K562 (cell line): ENCODE data around the gene FGF5. TPM values are rescaled to one million over a fixed set of nuclear protein-coding genes. Genes with fewer than 3 reads are reported as not detected.

Source experiments
- ATAC-seq: fragments of 200-7000 bp; cut with Tn5 transposase; 3 replicates; pipeline ENCODE4 v1.9.1; 2020; ENCODE audit warnings: moderate library complexity
- BruUV-seq: library from RNA; stranded (reverse); fragments of 400-500 nt; replicated peaks from 2 replicates; lab custom pipeline; 2021; lab: Mats Ljungman, UMichigan
- CTCF ChIA-PET: fragments of 300-600 bp; formaldehyde crosslinking; extraction: SDS; loops from one replicate; lab custom pipeline; 2021; ENCODE audit warnings: low intra/inter-chr PET ratio; lab: Yijun Ruan, JAX
- POLR2A ChIA-PET: fragments of 300-600, 350-650 bp; sonication (Branson Sonifier 250); formaldehyde crosslinking; extraction: SDS; loops from one replicate; lab custom pipeline; 2021; ENCODE audit warnings: antibody characterized with exemption, inconsistent platforms; lab: Yijun Ruan, JAX
- DNase-seq, 4 experiments: peaks; one replicate each; pipeline versions ENCODE4 v3.0.0 to v3.0.0-alpha.2; 2011 to 2018; ENCODE audit warnings: low spot score in 3 of 4, mixed read lengths in 3 of 4; ENCODE audit errors: extremely low read depth in 1 of 4
- FAIRE-seq: peaks from 2 replicates; lab custom pipeline; 2011; peaks lifted over from hg19 to GRCh38; lab: Jason Lieb, UNC
- H2AFZ ChIP-seq: 2 replicates; pipeline ENCODE4 v1.6.0; 2011; ENCODE audit warnings: low read depth, low read length, control low read depth, inconsistent platforms
- H3K27ac ChIP-seq: fragments of 200-600 bp; 3 replicates; pipeline ENCODE4 v1.8.0; 2011; ENCODE audit warnings: low read depth, mild to moderate bottlenecking, control low read depth, inconsistent platforms, low read length, moderate library complexity, mixed read lengths; ENCODE audit errors: extremely low read depth
- H3K27me3 ChIP-seq, 2 experiments: fragments of 300-600 bp in 1 of 2; 2 replicates in 1 of 2; 3 replicates in 1 of 2; pipeline versions ENCODE4 v1.6.0 to v1.8.0; 2011; ENCODE audit warnings: inconsistent platforms in 2 of 2, low read length in 2 of 2, mild to moderate bottlenecking in 1 of 2, mixed read lengths in 1 of 2, moderate library complexity in 1 of 2; ENCODE audit not compliant: control insufficient read depth in 2 of 2, insufficient read depth in 2 of 2
- H3K36me3 ChIP-seq: fragments of 300-600 bp; 3 replicates; pipeline ENCODE4 v1.8.0; 2011; ENCODE audit warnings: mild to moderate bottlenecking, low read length, inconsistent platforms; ENCODE audit not compliant: control insufficient read depth, insufficient read depth
- H3K4me1 ChIP-seq, 2 experiments: fragments of 200-600 bp in 1 of 2; replicated peaks in 1 of 2; 2 replicates in 1 of 2; 3 replicates in 1 of 2; pipeline versions ENCODE4 v1.5.1 to v1.8.0; 2011; ENCODE audit warnings: inconsistent platforms in 2 of 2, low read length in 2 of 2, mild to moderate bottlenecking in 1 of 2, mixed read lengths in 1 of 2, moderate library complexity in 1 of 2; ENCODE audit not compliant: control insufficient read depth in 2 of 2, insufficient read depth in 2 of 2
- H3K4me2 ChIP-seq: 2 replicates; pipeline ENCODE4 v1.6.1; 2011; ENCODE audit warnings: low read length, control low read depth, inconsistent platforms, mixed read lengths; ENCODE audit not compliant: insufficient read depth
- H3K4me3 ChIP-seq: fragments of 200-600 bp; sonication (generic), shearing (Covaris generic); 2 replicates; pipeline ENCODE4 v1.5.1; 2016; ENCODE audit warnings: control low read depth, inconsistent platforms
- H3K79me2 ChIP-seq: fragments of 200-600 bp; 3 replicates; pipeline ENCODE4 v1.8.0; 2011; ENCODE audit warnings: low read length, inconsistent platforms; ENCODE audit not compliant: control insufficient read depth, insufficient read depth
- H3K9ac ChIP-seq, 2 experiments: 2 replicates each; pipeline versions ENCODE4 v1.6.0 to v1.6.1; 2011; ENCODE audit warnings: low read depth in 2 of 2, low read length in 2 of 2, control low read depth in 1 of 2, inconsistent platforms in 1 of 2, mild to moderate bottlenecking in 1 of 2, mixed read lengths in 1 of 2; ENCODE audit not compliant: insufficient read depth in 1 of 2
- H3K9me1 ChIP-seq: one replicate; pipeline ENCODE4 v1.6.0; 2011; ENCODE audit warnings: inconsistent platforms, mild to moderate bottlenecking, low read length, moderate library complexity; ENCODE audit not compliant: control insufficient read depth, insufficient read depth
- H3K9me3 ChIP-seq: replicated peaks from 2 replicates; pipeline ENCODE4 v1.5.1; 2011; ENCODE audit warnings: low read depth, low read length, inconsistent platforms; ENCODE audit not compliant: control insufficient read depth, insufficient read depth
- H4K20me1 ChIP-seq: replicated peaks from 2 replicates; pipeline ENCODE4 v1.6.1; 2011; ENCODE audit warnings: low read length, inconsistent platforms, mixed read lengths; ENCODE audit not compliant: control insufficient read depth, insufficient read depth
- ARID2 ChIP-seq: fragments of 450-650 bp; IDR thresholded peaks from 2 replicates; pipeline ENCODE4 v1.6.1; 2017; ENCODE audit warnings: antibody characterized with exemption, mild to moderate bottlenecking
- CTCFL ChIP-seq: IDR thresholded peaks from 2 replicates; pipeline ENCODE4 v1.6.1; 2011; ENCODE audit warnings: borderline replicate concordance, low read depth, mild to moderate bottlenecking, moderate library complexity, low read length; ENCODE audit not compliant: insufficient read depth, poor library complexity, severe bottlenecking
- GTF2F1 ChIP-seq: IDR thresholded peaks from 2 replicates; pipeline ENCODE4 v1.6.1; 2011; ENCODE audit warnings: low read depth, low read length, improper control_type of control experiment
- NFRKB ChIP-seq: fragments of 450-650 bp; IDR thresholded peaks from 2 replicates; pipeline ENCODE4 v1.6.1; 2016; ENCODE audit warnings: low read depth
- NR1H2 ChIP-seq: sonication (generic); formaldehyde crosslinking; IDR thresholded peaks from 2 replicates; pipeline ENCODE4 v1.4.0; 2020; ENCODE audit warnings: mild to moderate bottlenecking, missing genetic modification reagents
- STAT5A ChIP-seq: IDR thresholded peaks from 2 replicates; pipeline ENCODE4 v1.6.1; 2012; ENCODE audit warnings: low read length, inconsistent platforms, borderline replicate concordance
- TARDBP ChIP-seq: fragments of 450-650 bp; IDR thresholded peaks from 2 replicates; pipeline ENCODE4 v1.6.1; 2016
- ZC3H8 ChIP-seq: fragments of 450-650 bp; IDR thresholded peaks from 2 replicates; pipeline ENCODE4 v1.6.1; 2017
- WGBS: fragments of 100-300 bp; shearing (Covaris generic); methylation state at CpG from one replicate; pipeline ENCODE4 v1.1.6; 2016; ENCODE audit warnings: low coverage, mixed read lengths; ENCODE audit not compliant: insufficient coverage; ENCODE audit errors: missing lambda C conversion rate; 5-methylcytosine and 5-hydroxymethylcytosine counted together
- in situ Hi-C: fragments of 300-500 bp; cut with MboI; formaldehyde crosslinking; loops from 4 replicates; pipeline ENCODE4 v1.15.0; 2018; ENCODE audit warnings: inconsistent platforms, mixed read lengths
- intact Hi-C: fragments of 100-400 bp; cut with micrococcal nuclease; formaldehyde crosslinking; loops from 2 replicates; pipeline ENCODE4 v1.14.2; 2022
- polyA plus RNA-seq, 8 experiments: library from polyadenylated mRNA; depleted of rRNA in 4 of 8; stranded (reverse) in 5 of 8; unstranded in 3 of 8; fragments of >200 nt; fragmentation: Nextera tagmentation in 2 of 8; fragmentation: Illumina TruSeq in 1 of 8; extraction: Ambion mirVana in 2 of 8; extraction: Trizol in 1 of 8; gene quantifications; 2 replicates each; pipeline versions ENCODE4 v1.2.1 to v1.2.3, GENCODE V29; 2011 to 2014; ENCODE audit warnings: inconsistent platforms in 1 of 8, missing spikeins in 1 of 8
- total RNA-seq, 7 experiments: library from RNA; depleted of rRNA in 6 of 7; stranded (reverse); fragments of >200 nt in 6 of 7; fragmentation: Illumina TruSeq in 2 of 7; extraction: Trizol in 2 of 7; gene quantifications; 2 replicates each; pipeline versions ENCODE4 v1.2.1 to v1.2.3, GENCODE V29; 2011 to 2021; ENCODE audit warnings: low replicate concordance in 1 of 7

Gene FGF5
- total and polyA plus RNA-seq, 9 of the 15 experiments (the other 6 are each of a cell fraction or from before 2014, with no cell fraction given): 0.38 to 2.7 (median 1.1) TPM

GRCh38 chr4:80228460-80228859, 38.0 kb upstream of the FGF5 start (continued):
- TF ChIP-seq CTCFL: no peak
- no peak for TF ChIP-seq STAT5A
- TF ChIP-seq ARID2: no peak
- no peak for TF ChIP-seq ZC3H8

- H3K9ac ChIP-seq: no peak overlapping the region
- H2AFZ ChIP-seq: no peak overlapping the region
- in situ Hi-C loops (no loop called here), intact Hi-C loops (no loop called here)
- H3K27ac ChIP-seq: no peak overlapping the region
- WGBS: 21% methylated on average over 2 of the region's 2 CpGs
- no peaks in the 10 kb centered on the region for H4K20me1 ChIP-seq
- H3K4me2 ChIP-seq: no peak overlapping the region
- BruUV-seq: no TSS peak
- H3K79me2 ChIP-seq: no peaks in the 10 kb centered on the region
- no peak for FAIRE-seq
- CTCF ChIA-PET: no interaction called here
- H3K9me1 ChIP-seq: no peaks in the 10 kb centered on the region
- no peaks in the 10 kb centered on the region for H3K27me3 ChIP-seq
- TF ChIP-seq NFRKB: no peak
- no peak for TF ChIP-seq NR1H2
- no peak for TF ChIP-seq TARDBP
- TF ChIP-seq GTF2F1: no peak
- no peaks in the 10 kb centered on the region for H3K36me3 ChIP-seq
- no peak overlapping the region for H3K4me3 ChIP-seq
- DNase-seq: no peak
- no peaks in the 10 kb centered on the region for H3K9me3 ChIP-seq
- ATAC-seq: no peak
- POLR2A ChIA-PET: no interaction called here
- H3K4me1 ChIP-seq: peaks cover 4 to 14% of the 10 kb centered on the region in 2 experiments; a peak in 3 of 5 replicates
Measured at GRCh38 chr4:80229128-80229527, 37.3 kb upstream of the FGF5 start.
